ENCODE measurements around the gene SMARCE1. TPM values are rescaled to one million over a fixed set of nuclear protein-coding genes. Genes with fewer than 3 reads are reported as not detected.

The SMARCE1 gene
- total RNA-seq, 1 donor from 2014 or later = 56.9 TPM

DNA sequence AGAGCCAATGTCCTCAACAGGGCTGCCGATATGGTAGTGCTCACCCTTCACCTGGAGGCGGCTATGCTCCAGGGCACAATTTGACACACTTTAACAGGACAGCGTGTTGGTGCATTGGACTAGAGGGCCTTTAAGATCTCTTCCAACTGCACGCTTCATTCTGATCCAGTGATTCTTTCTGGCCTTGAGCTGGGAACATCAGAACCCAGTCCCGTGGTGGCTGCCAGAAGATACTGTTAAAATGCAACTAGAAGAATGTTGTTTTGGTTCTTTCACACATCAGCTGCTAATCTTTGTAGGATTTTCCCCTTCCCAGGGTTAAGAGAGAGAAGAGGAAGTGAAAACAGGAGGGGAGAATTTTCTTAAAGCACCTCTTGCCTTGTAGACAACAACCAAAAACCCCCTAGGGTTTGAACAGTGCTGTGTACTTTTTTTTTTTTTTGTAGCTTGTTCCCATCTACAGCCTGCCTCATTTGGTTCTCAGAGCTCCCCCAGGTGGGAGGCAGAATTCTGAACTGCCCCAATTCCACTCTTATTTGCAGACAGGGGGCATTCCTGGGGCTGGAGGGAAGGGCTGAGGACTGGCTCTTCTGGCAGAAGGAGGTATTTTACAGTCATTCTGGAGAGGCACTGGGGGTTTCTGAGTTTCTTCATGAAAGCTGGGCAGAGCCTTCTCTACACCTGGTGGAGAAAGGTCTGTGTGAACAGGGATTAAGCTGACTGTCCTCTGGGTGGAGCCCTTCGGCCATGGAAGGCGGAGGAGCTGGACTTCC is 32.4 kb downstream of the SMARCE1 start:
- intact Hi-C loops (cut with DNase I) = no loop called here
- ATAC-seq (no peak), DNase-seq (ENCODE audit: missing footprints) (no peak)

DNA sequence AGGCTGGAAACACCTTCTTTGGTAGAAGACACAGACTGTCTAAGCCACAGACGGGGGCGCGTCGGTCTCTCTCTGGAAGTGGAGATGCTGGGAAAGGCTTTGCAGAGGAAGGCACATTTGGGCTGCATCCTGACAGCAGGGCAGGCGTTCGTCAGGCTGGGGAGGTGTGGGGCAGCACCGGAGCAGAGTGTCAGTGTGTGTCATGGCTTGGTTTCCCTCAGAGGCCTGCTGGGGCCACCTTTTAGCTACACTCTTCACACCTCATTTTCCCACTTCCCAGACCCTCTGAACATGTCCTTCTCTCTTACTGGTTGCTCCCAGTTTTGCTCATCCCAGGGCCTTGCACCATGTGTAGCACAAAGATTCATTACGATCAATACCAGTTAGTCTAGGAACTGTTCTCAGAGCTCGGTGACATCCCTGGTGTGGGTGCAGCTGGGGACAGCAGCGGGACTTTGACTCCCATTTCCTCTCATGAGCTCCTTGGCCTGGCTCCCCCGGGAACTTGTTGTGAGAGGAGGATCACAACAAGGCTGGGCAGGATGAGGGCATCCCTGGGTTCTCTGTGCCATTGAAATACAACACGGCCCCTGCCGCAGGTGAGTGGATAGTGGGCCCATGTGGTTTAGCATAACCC is 33.1 kb downstream of the SMARCE1 start:
- intact Hi-C loops (cut with DNase I) = no loop called here
- DNase-seq (ENCODE audit: missing footprints) = no peak
- ATAC-seq = no peak

DNA sequence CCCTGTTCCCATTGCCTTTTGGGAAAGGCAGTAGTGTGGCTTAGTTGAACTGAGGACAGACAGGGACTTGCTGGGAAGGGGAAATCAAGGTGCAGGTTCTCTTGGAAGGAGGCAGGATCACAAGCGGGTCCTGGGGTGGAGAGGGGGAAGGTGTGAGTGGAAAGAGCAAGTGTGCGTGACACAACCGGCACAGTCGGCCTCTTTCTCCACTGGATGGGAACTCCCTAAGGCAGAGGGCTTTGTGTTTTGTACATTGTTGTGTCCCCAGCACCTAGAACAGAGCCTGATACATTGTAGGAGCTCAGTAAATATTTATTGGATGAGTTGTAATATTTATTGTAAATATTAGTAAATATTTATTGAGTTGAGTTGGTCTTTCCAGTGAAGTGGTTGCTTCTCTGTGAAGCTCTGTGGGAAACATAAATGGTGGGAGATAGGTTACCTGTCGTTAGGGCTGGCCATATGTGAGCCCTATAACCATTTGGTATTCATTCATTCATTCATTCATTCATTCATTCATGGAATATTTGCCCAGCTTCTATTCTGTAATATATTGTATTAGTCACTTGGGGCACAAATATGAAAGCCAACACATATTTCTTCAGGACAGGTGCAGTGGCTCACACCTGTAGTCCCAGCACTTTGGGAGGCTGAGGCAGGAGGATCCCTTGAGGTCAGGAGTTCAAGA is 34.0 kb downstream of the SMARCE1 start:
- DNase-seq (ENCODE audit: missing footprints) (no peak), ATAC-seq (no peak)
- intact Hi-C loops (cut with DNase I) = no loop called here

DNA sequence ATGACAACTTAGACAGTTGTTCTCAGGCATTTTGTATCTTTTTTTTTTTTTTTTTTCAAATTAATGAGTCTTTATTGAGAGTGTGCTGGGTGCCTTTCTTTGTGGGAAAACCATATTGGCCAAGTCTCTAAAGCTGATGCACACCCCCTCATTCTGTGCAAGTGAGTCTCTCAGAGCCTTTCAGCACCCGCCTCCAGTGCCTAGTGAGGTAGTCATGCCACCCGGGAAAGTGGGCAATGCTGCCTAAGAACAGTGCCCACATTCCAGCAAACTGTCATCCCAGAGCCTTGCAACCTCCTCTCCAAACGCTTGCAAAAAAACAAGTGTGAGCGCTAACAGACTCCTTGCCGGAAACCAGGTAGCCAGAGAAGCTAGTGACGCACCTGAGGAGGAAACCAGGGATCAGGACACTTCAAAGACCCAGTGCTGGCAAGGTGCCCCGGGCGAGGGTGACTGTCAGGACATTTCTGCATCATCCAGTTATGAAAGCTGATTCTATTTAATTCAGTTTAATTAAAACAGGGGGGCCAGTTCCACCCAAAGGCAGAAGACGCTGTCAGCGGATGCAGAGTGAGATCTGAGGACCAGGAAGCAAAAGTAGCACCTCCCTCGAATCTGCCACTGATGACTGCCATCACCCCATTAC is 34.9 kb downstream of the SMARCE1 start:
- ATAC-seq = no peak
- intact Hi-C loops (cut with DNase I) = no loop called here
- DNase-seq (ENCODE audit: missing footprints) = no peak

DNA sequence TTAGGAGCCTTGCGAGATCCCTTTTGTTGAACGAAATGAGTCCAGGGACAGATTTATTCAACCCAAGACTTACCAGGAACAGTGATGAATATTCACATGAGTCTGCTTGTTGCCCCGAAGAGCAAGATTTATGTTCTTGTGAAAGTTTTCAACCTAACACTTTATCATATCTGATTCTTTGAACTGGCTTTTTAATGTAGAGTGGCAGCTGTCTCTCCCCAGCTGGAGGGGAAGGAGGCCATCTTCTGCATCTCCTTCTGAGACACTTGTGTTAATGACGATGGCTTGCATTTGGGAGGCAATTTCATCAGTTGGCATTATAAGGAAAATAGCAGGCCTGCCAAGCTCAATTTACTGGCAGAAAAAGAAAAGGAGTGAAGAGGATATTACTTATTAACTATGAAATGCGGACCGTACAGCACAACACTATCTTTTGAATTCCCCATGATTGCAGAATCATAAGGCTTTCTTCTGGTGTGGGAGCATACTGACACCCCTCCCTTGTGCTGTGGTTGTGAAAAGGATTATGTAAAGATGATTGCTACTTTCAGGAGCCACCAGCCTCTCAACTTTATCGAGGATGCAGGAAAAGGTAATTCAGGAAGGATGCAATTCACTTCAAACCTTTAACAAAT is 35.7 kb downstream of the SMARCE1 start:
- DNase-seq (ENCODE audit: missing footprints) (no peak), ATAC-seq (no peak)
- intact Hi-C loops (cut with DNase I) = no loop called here

DNA sequence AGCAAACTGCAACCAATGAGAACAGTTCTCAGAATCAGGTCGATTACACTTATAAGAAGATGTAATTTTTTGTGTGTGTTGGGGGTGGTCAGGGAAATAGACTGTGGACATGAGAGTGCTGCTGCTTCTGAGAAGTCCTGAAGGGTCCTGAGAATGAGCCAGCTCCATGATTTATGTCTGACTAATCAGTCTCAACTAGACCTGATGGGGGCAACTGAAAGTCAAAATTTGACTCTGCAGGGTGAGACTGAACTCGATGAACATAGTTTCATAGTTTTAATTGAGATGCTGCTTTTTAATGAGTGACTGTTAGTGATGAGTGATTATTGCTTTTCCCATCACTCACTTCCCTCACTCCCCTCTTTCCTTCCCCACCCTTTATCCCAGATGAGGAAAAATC is 37.3 kb downstream of the SMARCE1 start:
- intact Hi-C loops (cut with DNase I) = no loop called here
- ATAC-seq = no peak
- no peak for DNase-seq (ENCODE audit: missing footprints)

DNA sequence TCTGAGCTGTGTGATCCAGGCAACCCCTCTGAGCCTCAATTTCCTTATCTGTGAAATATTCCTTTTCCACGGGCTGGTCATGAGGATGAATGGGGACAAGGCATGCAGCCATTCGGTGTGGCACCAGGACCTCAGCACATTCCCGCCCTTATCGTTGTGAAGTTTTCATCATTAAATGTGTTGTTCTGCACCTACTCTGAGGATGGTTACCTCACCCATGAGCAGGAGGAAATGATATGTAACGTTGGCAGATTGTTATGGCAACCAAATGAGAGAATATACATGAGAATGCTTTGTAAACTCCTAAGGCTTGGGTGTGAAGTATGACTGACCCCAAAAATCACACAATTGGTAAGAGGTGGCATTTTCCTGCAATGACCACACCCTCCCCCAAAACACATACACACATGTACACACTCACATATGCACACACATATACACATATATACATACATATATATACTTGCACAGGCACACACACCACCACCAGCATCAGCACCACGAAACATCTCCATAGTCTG is 39.5 kb downstream of the SMARCE1 start:
- intact Hi-C loops (cut with DNase I) = no loop called here
- ATAC-seq = no peak
- no peak for DNase-seq (ENCODE audit: missing footprints)

DNA sequence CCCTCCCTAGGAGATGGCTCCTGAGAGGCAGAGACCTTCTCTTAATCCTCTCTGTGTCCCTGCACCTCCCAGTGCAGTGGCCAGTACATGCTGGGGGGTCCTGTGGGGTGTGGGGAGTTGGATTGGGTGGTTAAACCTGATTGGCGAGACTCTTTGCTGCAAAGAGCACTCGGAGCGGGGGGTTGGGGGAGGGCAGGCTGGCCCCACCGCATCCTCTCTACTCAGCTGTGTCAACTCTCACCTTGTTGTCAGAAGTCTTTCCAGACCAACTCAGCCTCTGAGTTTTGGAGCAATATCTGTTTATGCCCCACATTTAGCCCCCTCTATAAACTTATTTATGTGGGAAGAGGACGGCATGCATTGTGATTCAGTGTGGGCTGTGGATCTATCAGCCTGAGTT is 40.0 kb downstream of the SMARCE1 start:
- intact Hi-C loops (cut with DNase I) = no loop called here
- DNase-seq (ENCODE audit: missing footprints) = no peak
- no peak for ATAC-seq

DNA sequence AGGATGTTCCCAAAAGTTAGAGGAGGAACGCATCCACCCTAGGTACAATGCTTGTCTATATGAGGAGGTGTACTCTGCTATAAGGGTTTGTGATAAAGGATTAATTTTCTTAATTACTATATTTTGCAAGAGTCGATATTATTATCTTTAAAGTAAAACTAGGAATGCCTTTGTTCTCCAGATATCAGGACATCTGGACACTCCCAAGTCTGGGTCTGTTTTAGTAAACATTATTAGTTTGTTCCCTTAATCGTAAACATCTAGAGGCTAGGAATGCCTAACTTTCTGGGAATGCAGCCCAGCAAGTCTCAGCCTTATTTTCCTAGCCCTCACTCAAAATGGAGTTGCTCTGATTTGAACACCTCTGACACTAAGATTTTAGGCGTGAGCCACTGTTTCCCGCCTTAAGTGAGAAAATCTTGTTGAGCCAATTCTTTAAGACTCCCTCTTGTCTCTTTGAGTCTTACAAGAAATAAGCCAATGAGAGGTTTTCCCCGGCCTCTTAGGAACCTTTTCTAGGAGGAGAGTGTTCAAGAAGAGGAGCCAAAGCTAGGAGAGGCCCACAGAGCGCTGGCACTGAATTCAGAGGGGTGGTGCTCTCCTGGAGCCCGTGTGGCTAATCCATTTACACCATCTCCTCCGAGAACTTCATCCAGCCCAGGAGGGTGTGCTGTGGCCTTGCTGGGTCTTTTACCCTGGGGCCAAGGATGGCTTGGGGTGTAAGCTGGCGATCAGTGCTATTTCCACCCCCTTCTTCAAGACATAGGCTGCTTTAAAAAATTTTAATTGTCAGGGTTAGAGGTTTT is 40.9 kb downstream of the SMARCE1 start:
- intact Hi-C loops (cut with DNase I) = no loop called here
- DNase-seq (ENCODE audit: missing footprints) (no peak), ATAC-seq (no peak)

DNA sequence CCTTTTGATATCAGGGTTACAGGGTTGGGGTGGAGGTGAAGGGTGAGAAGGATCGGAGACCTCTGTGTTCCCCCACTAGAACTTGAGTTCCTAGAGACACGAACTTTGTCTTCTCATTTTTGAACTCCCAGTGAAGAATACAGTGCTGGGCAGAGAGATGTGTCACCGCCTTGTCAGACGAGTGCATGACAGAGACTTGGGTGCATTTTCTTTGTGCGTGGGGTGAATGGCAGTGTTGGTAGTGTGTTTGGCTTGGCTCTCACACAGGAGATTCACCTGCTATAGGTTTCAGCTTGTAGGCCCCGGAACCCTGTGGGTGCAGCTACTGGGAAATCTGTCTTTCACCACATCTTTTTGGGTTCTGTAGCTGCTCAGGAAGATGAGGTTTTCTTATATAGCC is 42.3 kb downstream of the SMARCE1 start:
- intact Hi-C loops (cut with DNase I) = no loop called here
- DNase-seq (ENCODE audit: missing footprints) = no peak
- ATAC-seq = no peak

DNA sequence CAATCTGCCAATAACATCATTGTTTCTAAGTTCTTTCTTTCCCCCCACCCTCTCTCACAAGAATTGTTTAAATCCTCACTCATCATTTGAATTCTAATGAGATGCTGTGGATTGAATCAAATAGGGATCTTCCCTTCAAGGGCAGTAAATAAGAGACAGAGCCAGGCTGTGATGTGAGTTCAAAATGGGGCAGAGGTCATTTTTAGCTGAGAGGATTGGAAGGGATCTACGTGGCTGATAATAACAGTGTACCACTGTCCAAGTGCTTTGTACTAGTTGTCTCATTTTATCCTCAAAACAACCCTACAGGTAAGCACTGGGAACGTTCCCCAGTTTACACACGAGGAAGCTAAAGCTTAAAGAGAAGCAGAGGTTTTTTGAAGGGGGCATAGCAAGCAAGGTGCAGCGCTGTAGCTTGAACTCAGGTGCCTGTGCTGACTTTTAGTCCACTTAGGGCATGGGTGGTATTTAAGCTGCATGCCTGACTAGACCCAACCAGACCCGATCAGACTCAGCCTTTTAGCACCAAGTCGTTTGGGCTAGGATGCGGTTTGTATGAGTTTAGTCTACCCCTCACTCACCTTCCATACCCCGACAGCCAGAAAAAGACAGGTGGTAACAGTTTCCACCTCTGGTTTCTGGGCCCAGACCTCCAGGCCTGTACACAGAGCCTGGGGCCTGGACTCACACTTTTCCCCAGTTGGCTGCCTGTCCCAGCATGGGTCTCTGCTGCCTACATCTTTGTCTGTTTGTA is 43.1 kb downstream of the SMARCE1 start:
- ATAC-seq (no peak), DNase-seq (ENCODE audit: missing footprints) (no peak)
- intact Hi-C loops (cut with DNase I) = no loop called here

DNA sequence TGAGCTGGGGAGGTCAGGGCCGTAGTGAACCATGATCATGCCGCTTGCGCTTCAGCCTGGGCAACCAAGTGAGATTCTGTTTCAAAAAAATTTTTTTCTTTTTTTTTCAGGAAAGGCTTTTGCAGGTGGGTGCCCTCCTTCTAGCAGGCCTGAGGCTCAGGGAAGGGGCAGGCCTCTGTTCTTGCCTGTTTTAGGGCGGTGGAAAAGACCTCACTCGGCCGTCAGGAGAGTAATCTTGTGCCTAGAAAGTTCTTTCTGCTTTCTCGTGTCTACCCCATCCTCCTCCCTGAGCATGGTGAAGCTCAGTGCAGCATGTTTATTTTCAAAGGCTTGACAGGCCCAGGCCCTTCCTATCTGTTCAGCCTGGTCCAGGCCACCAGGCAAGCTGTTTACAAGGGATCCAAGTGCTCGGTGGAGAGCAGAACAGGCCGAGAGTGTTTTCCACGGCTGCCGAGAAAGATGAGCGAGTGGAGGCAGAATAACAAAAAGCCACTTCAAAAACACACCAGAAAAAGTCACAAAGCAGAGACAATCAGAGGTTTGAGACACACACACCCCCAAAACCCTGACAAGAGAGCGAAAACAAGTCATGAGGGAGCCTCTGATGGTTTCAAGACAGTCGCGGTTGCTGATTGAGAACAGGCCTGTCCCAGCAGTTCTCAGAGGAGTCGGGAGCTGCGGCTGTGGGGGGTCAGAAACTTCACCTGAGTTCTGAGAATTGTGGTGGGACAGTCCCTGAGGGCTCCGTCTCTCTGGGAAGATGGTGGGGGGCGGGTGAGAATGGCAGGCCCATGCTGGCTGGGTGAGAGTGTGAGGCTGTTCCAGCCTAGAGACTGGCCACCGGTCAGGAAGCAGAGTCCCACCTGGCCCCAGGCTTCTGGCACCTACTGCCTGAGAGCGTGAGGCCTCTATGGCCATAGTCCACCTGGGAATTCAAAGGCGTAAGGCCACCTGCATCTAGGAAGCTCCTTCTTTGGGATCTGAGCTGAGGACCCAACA is 44.9 kb downstream of the SMARCE1 start:
- ATAC-seq (no peak), DNase-seq (ENCODE audit: missing footprints) (no peak)
- intact Hi-C loops (cut with DNase I) = no loop called here

DNA sequence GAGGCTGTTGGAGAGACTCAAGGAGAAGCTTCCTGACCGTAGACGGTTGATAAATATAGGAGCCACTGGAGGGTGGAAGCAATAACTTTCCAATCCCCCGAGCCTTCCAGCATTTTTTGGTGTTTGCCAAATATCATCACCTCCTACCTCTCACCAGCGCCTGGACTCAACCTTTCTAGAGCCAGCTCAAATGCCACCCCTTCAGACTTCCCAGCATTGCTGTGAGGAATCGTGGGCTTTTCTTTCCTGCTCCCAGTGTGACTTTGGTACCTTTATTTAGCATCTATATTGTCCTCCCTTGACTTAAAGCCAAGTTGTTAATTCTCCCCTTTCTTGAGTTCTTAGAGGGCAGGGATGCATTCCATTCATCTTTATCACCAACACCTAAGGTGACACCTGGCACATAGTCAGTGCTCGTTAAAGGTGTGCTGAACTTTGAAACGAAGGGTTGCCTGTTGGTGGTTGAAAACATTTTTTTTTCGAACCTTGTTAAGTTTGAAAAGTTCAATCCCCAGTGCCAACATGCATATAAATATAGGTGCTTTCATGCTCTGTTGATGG is 47.1 kb downstream of the SMARCE1 start:
- no peak for ATAC-seq
- intact Hi-C loops (cut with DNase I) = no loop called here
- DNase-seq (ENCODE audit: missing footprints) = no peak

DNA sequence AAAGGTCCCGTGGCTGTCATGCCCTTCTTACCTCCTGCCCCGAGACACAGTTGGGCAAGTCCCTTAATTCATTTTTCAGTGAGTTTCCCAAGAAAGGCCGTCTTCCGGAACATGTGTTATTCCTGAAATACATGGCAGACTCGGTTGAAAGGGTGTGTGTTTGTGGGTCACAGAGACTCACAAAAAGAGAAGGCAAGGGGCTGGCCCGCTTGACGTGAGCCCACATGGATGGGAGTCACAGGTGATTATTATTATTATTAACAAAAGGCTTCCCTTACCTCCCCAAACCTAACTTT is 48.2 kb downstream of the SMARCE1 start:
- DNase-seq (ENCODE audit: missing footprints) (no peak), ATAC-seq (no peak)

DNA sequence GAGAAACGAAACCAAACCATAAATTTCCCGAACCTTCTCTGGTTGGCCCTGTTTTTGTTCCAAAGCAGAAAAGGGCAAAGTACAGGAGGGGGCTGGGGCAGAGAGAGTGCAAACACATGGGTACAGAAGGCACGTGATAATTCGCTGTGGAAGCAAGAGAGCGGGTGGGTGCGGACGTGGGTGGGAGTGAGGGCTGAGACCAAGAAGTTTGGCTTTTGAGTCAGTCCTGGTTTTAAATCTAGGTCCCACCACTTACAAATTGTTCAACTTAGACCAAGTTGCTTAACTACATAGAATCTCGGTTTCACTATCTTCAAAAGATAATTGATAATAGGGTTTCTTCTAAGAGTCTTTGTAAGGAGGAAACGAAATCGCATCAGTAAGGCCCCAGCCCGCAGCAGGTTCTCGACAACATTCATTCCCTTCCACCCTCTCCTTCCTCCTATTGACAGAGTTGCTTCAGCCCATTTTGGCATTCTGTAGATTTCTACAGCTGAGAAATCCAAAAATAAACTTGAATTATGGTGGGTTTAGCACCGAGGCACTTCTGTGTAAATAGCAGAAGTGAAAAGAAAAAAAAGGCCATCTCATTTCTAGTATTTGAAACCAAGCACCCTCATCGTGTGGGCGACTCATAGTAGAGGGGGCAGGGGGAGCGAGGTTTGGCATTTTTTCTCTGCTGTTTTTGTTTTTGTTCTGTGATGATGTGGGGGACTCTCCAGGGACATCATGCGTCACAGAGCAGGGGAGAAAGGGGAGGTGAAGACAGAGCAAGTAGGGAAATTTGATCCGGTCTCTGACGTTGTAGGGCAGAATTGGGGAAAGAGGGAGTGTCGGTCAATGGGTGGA is 48.8 kb downstream of the SMARCE1 start:
- intact Hi-C loops (cut with DNase I) = no loop called here
- DNase-seq (ENCODE audit: missing footprints) (no peak), ATAC-seq (peak; percentile 53)

More for the DNA sequence above, 48.2 kb downstream of the SMARCE1 start:
- intact Hi-C loops (cut with DNase I) = no loop called here

DNA sequence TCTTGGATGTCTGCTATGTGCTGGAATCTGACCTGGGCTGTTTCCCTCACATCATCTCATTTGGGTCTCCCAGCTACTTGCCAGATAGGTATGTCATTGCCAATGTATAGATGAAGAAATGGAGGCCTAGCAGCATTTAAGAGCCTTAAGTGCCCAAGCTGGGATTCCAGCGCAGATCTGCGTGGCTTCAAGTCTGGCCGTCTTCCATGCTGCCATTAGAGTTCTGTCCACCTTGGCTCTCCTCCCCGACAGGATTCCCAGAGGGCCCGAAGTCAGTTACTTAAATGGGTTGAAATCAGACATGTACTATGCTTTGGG is 49.4 kb downstream of the SMARCE1 start:
- intact Hi-C loops (cut with DNase I) = no loop called here
- ATAC-seq (no peak), DNase-seq (ENCODE audit: missing footprints) (no peak)
